Lower leg skin (tissue), 4 donors: ENCODE measurements around the gene CAMTA1. TPM values are rescaled to one million over a fixed set of nuclear protein-coding genes. Genes with fewer than 3 reads are reported as not detected.

Experiments
- DNase-seq, 2 donors: peaks; one replicate each; pipeline ENCODE4 v3.0.0-alpha.2; 2019; ENCODE audit warnings: low spot score in 2 of 2
- H3K4me3 ChIP-seq: fragments of 200-600 bp; sonication (generic); 2 replicates; pipeline ENCODE4 v1.5.1; 2017; ENCODE audit warnings: mild to moderate bottlenecking, low read depth; ENCODE audit not compliant: poor library complexity, severe bottlenecking
- CTCF ChIP-seq, 3 donors: fragments of 450-650 bp; IDR thresholded peaks; one replicate each; pipeline ENCODE4 v1.5.1; 2016; ENCODE audit warnings: antibody characterized with exemption in 3 of 3, mild to moderate bottlenecking in 3 of 3, moderate library complexity in 2 of 3
- POLR2A ChIP-seq, 2 donors: fragments of 450-650 bp; IDR thresholded peaks; one replicate each; pipeline ENCODE4 v1.6.1; 2016 to 2017; ENCODE audit warnings: antibody characterized with exemption in 2 of 2, mild to moderate bottlenecking in 1 of 2, moderate library complexity in 1 of 2
- WGBS, 2 donors: methylation state at CpG; one replicate each; pipeline ENCODE4 v1.1.5; 2018; 5-methylcytosine and 5-hydroxymethylcytosine counted together
- intact Hi-C: fragments of 100-400 bp; cut with DNase I; formaldehyde crosslinking; loops from one replicate; pipeline ENCODE4 v1.15.0; 2023; ENCODE audit warnings: low total_unique reads
- total RNA-seq, 4 donors: library from RNA; depleted of rRNA; stranded (reverse); fragments of >200 nt; gene quantifications; one replicate each; pipeline ENCODE4 v1.1.0, GENCODE V29; 2016

The CAMTA1 gene
- total RNA-seq, 4 donors from 2014 or later = 24.4 to 52.3 (median 32.9) TPM

- intact Hi-C loops = no loop called here
- no peak overlapping the region for H3K4me3 ChIP-seq
- DNase-seq = peak in 1 of 2 donors; percentile 54
- 91 to 93% methylated on average over 4 of the region's 4 CpGs for WGBS, 2 donors
- no peak for TF ChIP-seq CTCF (IDR thresholded peaks at IDR 0.05)
- TF ChIP-seq POLR2A (IDR thresholded peaks at IDR 0.05) = no peak
These were observed 220.5 kb downstream of the CAMTA1 start for GRCh38 chr1:7005762-7006161.

DNA sequence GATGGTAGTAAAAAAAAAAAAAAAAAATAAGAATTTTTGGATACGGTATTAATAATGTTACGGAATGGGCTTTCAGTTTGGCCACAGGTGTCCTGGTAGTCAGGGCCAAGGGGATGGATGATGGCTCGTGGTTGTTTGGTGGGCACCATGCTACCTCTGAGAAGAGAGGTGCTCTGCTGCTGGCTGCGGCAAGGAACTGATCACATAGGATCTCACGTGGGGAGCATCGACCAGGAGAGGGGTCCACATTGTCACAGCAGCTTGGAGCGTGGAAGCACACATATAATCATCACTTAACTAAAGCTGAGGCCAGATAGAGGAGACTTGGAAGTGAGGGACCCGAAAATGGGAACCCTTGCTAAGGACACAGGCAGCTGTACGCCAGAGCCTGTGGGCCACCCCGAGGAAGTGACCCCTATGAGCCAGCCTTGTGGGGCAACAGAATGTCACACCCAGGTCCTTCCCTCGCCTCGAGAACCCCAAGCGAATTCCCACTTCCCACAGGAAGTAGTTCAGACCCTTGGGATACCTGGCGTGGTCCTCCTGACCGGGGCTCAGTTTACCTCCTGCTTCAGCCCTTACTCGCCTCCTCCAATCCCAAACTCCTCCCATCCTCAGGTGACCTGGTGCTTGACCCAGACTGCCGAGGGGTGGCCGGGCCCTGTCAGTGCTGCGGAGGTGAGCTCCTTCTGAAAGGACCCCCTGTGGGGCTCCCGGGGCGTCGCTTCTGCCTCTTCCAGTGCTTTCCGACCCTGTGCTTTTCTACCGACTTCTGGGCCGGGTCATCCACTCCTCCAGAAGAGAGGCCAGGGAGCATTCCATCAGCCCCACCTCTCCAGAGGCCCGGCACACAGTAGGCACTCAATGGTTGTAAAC is 222.0 kb downstream of the CAMTA1 start:
- intact Hi-C loops = no loop called here
- TF ChIP-seq CTCF (IDR thresholded peaks at IDR 0.05) (no peak), POLR2A (IDR thresholded peaks at IDR 0.05) (no peak)
- peak in 1 of 2 donors; percentile 65 for DNase-seq
- WGBS, 2 donors = 84 to 93% methylated on average over 23 to 26 of the region's 26 CpGs
- H3K4me3 ChIP-seq = no peak overlapping the region

- intact Hi-C loops = no loop called here
- 82 to 85% methylated on average over 10 of the region's 10 CpGs for WGBS, 2 donors
- no peak overlapping the region for H3K4me3 ChIP-seq
- peak in 1 of 2 donors; percentile 28 for DNase-seq
- TF ChIP-seq POLR2A (IDR thresholded peaks at IDR 0.05) = no peak
- TF ChIP-seq CTCF (IDR thresholded peaks at IDR 0.05) = no peak
These were observed 222.6 kb downstream of the CAMTA1 start for GRCh38 chr1:7007902-7008301.

- WGBS, 2 donors = 76 to 78% methylated on average over 10 of the region's 10 CpGs
- TF ChIP-seq CTCF (IDR thresholded peaks at IDR 0.05) = no peak
- no peak for TF ChIP-seq POLR2A (IDR thresholded peaks at IDR 0.05)
- intact Hi-C loops = no loop called here
- no peak overlapping the region for H3K4me3 ChIP-seq
- DNase-seq = peak in 1 of 2 donors; percentile 60
These were observed 223.1 kb downstream of the CAMTA1 start for GRCh38 chr1:7008331-7008730.

DNA sequence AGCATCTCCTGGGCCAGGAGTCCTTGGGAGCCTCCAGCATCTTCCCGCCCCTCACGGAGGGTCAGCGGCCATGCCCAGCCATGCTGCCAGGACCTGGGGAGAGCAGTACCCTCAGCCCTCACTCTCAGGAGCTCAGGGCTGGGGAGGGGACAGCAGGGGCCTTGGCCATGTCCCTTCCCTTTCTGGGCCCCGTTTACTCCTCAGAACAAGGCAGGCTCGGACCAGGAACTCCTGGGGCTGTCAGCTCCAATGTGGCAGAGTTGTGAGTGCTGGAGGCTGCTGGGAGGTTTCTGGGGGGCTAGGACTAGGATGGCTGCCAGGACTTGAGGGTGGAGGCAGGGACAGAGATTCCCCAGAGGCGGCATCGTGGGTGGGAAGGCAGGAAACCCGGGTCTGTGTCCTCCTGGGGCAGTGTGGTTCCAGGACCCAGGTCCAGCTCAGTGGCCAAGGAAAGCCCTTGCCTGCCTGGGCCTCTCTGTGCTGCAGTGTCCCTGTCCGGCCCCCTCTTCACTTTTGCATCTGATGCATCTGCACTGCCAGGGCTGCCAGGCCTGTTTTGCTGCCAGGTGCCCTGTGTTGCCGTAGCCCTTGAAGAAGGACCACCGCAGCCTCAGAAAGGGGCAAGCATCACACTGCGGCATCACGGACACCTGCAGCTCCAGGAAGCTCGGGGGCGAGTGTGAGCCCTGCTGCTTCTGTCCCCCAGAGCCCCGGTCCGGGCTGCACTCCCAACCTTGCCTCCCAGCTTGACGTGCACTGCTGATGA is 223.9 kb downstream of the CAMTA1 start:
- H3K4me3 ChIP-seq = no peak overlapping the region
- TF ChIP-seq POLR2A (IDR thresholded peaks at IDR 0.05) (no peak), CTCF (IDR thresholded peaks at IDR 0.05) (no peak)
- intact Hi-C loops = no loop called here
- DNase-seq = peak in 1 of 2 donors; percentile 77
- WGBS, 2 donors = 74 to 75% methylated on average over 16 to 18 of the region's 18 CpGs
